WTC11 (cell line): ENCODE measurements around the gene ARL4D. TPM values are rescaled to one million over a fixed set of nuclear protein-coding genes. Genes with fewer than 3 reads are reported as not detected.

Experiments
- ATAC-seq: fragments of 200-7000 bp; cut with Tn5 transposase; 2 replicates; pipeline ENCODE4 v1.10.0; 2021; ENCODE audit warnings: mild to moderate bottlenecking, moderate library complexity
- CTCF ChIA-PET: fragments of 300-600 bp; sonication (Branson Sonifier 250); formaldehyde crosslinking; loops from one replicate; lab custom pipeline; 2021; ENCODE audit warnings: antibody characterized with exemption; lab: Charles Lee
- POLR2A ChIA-PET: fragments of 350-600 bp; sonication (Branson Sonifier 250); formaldehyde crosslinking; loops from one replicate; lab custom pipeline; 2021; ENCODE audit warnings: antibody characterized with exemption; lab: Charles Lee
- DNase-seq: peaks from one replicate; pipeline ENCODE4 v3.0.0; 2021; ENCODE audit warnings: low spot score
- H3K27ac Mint-ChIP-seq: 2 replicates; pipeline ENCODE4 v1.8.0; 2021; ENCODE audit warnings: mixed read lengths
- H3K27me3 Mint-ChIP-seq: 2 replicates; pipeline ENCODE4 v1.8.0; 2021; ENCODE audit warnings: low read depth, mild to moderate bottlenecking, moderate library complexity, mixed read lengths
- H3K36me3 Mint-ChIP-seq: 2 replicates; pipeline ENCODE4 v1.8.0; 2021; ENCODE audit warnings: mixed read lengths
- H3K4me1 Mint-ChIP-seq: 2 replicates; pipeline ENCODE4 v1.8.0; 2022; ENCODE audit warnings: mixed read lengths
- H3K4me3 Mint-ChIP-seq: 2 replicates; pipeline ENCODE4 v1.8.0; 2021; ENCODE audit warnings: mild to moderate bottlenecking, moderate library complexity, mixed read lengths
- H3K9me3 Mint-ChIP-seq: 2 replicates; pipeline ENCODE4 v1.8.0; 2021; ENCODE audit warnings: mixed read lengths
- AFF4 ChIP-seq: sonication (generic); formaldehyde crosslinking; IDR thresholded peaks from 2 replicates; pipeline ENCODE4 v1.8.1; 2023; ENCODE audit warnings: mild to moderate bottlenecking, missing genetic modification reagents, borderline replicate concordance
- CREM ChIP-seq: sonication (generic); formaldehyde crosslinking; IDR thresholded peaks from 2 replicates; pipeline ENCODE4 v1.8.1; 2022; ENCODE audit warnings: mild to moderate bottlenecking, missing genetic modification reagents, moderate library complexity
- EMX1 ChIP-seq: fragments of 250-450 bp; sonication (Bioruptor Pico); IDR thresholded peaks from 2 replicates; pipeline ENCODE4 v1.8.0; 2021; ENCODE audit warnings: mild to moderate bottlenecking
- ERG ChIP-seq: fragments of 250-450 bp; sonication (Bioruptor Pico); IDR thresholded peaks from 2 replicates; pipeline ENCODE4 v1.8.0; 2021; ENCODE audit warnings: mild to moderate bottlenecking
- ETV6 ChIP-seq: sonication (generic); formaldehyde crosslinking; IDR thresholded peaks from 2 replicates; pipeline ENCODE4 v1.8.1; 2022; ENCODE audit warnings: mild to moderate bottlenecking, missing genetic modification reagents
- FOXJ3 ChIP-seq: sonication (generic); formaldehyde crosslinking; IDR thresholded peaks from 2 replicates; pipeline ENCODE4 v1.9.0; 2021; ENCODE audit warnings: missing genetic modification reagents, mild to moderate bottlenecking, borderline replicate concordance
- GABPB1 ChIP-seq: sonication (generic); formaldehyde crosslinking; IDR thresholded peaks from 2 replicates; pipeline ENCODE4 v1.8.1; 2023; ENCODE audit warnings: mild to moderate bottlenecking, missing genetic modification reagents
- JUN ChIP-seq: sonication (generic); formaldehyde crosslinking; IDR thresholded peaks from 2 replicates; pipeline ENCODE4 v1.8.0; 2023; ENCODE audit warnings: mild to moderate bottlenecking, missing genetic modification reagents
- KAT7 ChIP-seq: sonication (generic); formaldehyde crosslinking; IDR thresholded peaks from 2 replicates; pipeline ENCODE4 v1.8.1; 2023; ENCODE audit warnings: missing genetic modification reagents, mild to moderate bottlenecking, borderline replicate concordance
- MYBL2 ChIP-seq: sonication (generic); formaldehyde crosslinking; IDR thresholded peaks from 2 replicates; pipeline ENCODE4 v1.8.1; 2023; ENCODE audit warnings: mild to moderate bottlenecking, moderate library complexity, missing genetic modification reagents
- NFE2L1 ChIP-seq: sonication (generic); formaldehyde crosslinking; IDR thresholded peaks from 2 replicates; pipeline ENCODE4 v1.8.1; 2023; ENCODE audit warnings: missing genetic modification reagents
- NFYB ChIP-seq: sonication (generic); formaldehyde crosslinking; conservative IDR thresholded peaks from 2 replicates; pipeline ENCODE4 v1.8.0; 2022; ENCODE audit warnings: low read depth, missing genetic modification reagents
- NR2C2 ChIP-seq: sonication (generic); formaldehyde crosslinking; IDR thresholded peaks from 2 replicates; pipeline ENCODE4 v1.8.0; 2022; ENCODE audit warnings: mild to moderate bottlenecking, missing genetic modification reagents
- NR3C1 ChIP-seq: sonication (generic); formaldehyde crosslinking; conservative IDR thresholded peaks from 2 replicates; pipeline ENCODE4 v1.8.1; 2023; ENCODE audit warnings: low read depth, mild to moderate bottlenecking, missing genetic modification reagents
- SMAD3 ChIP-seq: sonication (generic); formaldehyde crosslinking; IDR thresholded peaks from 2 replicates; pipeline ENCODE4 v1.8.0; 2022; ENCODE audit warnings: missing genetic modification reagents, mild to moderate bottlenecking, borderline replicate concordance
- TP53 ChIP-seq: sonication (generic); formaldehyde crosslinking; IDR thresholded peaks from 2 replicates; pipeline ENCODE4 v1.8.1; 2023; ENCODE audit warnings: mild to moderate bottlenecking, missing genetic modification reagents
- ZNF138 ChIP-seq: sonication (generic); formaldehyde crosslinking; conservative IDR thresholded peaks from 2 replicates; pipeline ENCODE4 v1.8.1; 2022; ENCODE audit warnings: mild to moderate bottlenecking, moderate library complexity, missing genetic modification reagents
- ZNF396 ChIP-seq: fragments of 250-450 bp; sonication (Bioruptor Pico); IDR thresholded peaks from 2 replicates; pipeline ENCODE4 v1.8.0; 2021; ENCODE audit warnings: mild to moderate bottlenecking, moderate library complexity, borderline replicate concordance
- total RNA-seq: library from RNA; stranded (reverse); gene quantifications from 3 replicates; pipeline ENCODE4 v1.2.3, GENCODE V29; 2021
- TF ChIP-seq, protein P1 (sequence below): sonication (generic); formaldehyde crosslinking; IDR thresholded peaks from 2 replicates; pipeline ENCODE4 v1.8.1; 2023; ENCODE audit warnings: mild to moderate bottlenecking, missing genetic modification reagents, moderate library complexity
- TF ChIP-seq, protein P2 (sequence below): fragments of 250-450 bp; sonication (Bioruptor Pico); IDR thresholded peaks from 2 replicates; pipeline ENCODE4 v1.9.0; 2021; ENCODE audit warnings: mild to moderate bottlenecking
- TF ChIP-seq, protein P3 (sequence below): sonication (generic); formaldehyde crosslinking; IDR thresholded peaks from 2 replicates; pipeline ENCODE4 v1.8.1; 2023; ENCODE audit warnings: mild to moderate bottlenecking, missing genetic modification reagents
- TF ChIP-seq, protein P4 (sequence below): sonication (generic); formaldehyde crosslinking; IDR thresholded peaks from 2 replicates; pipeline ENCODE4 v1.8.0; 2022; ENCODE audit warnings: mild to moderate bottlenecking, missing genetic modification reagents
- TF ChIP-seq, protein P5 (sequence below): fragments of 250-450 bp; sonication (Bioruptor Pico); IDR thresholded peaks from 2 replicates; pipeline ENCODE4 v2.1.2; 2022; ENCODE audit warnings: mild to moderate bottlenecking, moderate library complexity

Gene ARL4D
- total RNA-seq, 1 experiment from 2014 or later, result 11.9 TPM

- TF ChIP-seq AFF4 (CRISPR knock-in tag), result no peak
- TF ChIP-seq NR3C1, result no peak
- TF ChIP-seq TP53 (CRISPR knock-in tag), result no peak
- TF ChIP-seq FOXJ3 (CRISPR knock-in tag), result no peak
- TF ChIP-seq, protein P1, sequence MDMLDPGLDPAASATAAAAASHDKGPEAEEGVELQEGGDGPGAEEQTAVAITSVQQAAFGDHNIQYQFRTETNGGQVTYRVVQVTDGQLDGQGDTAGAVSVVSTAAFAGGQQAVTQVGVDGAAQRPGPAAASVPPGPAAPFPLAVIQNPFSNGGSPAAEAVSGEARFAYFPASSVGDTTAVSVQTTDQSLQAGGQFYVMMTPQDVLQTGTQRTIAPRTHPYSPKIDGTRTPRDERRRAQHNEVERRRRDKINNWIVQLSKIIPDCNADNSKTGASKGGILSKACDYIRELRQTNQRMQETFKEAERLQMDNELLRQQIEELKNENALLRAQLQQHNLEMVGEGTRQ (CRISPR knock-in tag), result no peak
- no peak for TF ChIP-seq EMX1
Observed at GRCh38 chr17:43402567-43402966, 3.8 kb downstream of the ARL4D start (continued).

DNA sequence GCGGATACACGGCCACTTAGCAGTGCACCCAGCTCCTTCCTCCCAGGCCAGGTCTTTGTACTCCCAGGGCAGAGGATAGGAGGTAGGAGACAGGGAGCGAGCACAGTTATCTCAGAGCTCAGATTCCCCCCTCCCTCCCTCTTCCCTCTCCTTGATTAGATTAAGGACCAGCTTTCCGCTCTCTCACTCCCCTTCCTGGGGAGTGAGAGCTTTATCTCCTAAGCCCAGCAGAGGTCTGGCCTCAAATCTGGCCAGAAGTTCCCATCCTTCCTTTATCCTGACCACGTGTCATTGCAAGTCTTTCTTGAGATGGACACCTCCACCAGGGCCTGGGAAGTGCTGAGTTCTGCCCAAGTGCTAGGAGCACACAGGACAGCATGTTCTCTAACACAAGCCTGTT lies 5.1 kb downstream of the ARL4D start:
- Mint-ChIP-seq H3K4me1 (peaks cover 16% of the 10 kb centered on the region), H3K9me3 (no peaks in the 10 kb centered on the region), H3K27me3 (no peaks in the 10 kb centered on the region), H3K4me3 (no peak overlapping the region), H3K27ac (no peak overlapping the region), H3K36me3 (no peaks in the 10 kb centered on the region; the same call in 1 of the 2 replicates)
- ChIA-PET CTCF (interaction anchor here (5.0 to 8.3 kb wide), 2 partner anchors 10 to 78 kb away, joined by 34 to 99 read pairs; partner anchors contain the start of gene DHX8), POLR2A (interaction anchor here (1.8 kb wide), 1 partner anchor 36 kb away, joined by 6 read pairs; no protein-coding TSS in a partner anchor)
- DNase-seq, result no peak
- ATAC-seq, result no peak
- TF ChIP-seq, protein P2, sequence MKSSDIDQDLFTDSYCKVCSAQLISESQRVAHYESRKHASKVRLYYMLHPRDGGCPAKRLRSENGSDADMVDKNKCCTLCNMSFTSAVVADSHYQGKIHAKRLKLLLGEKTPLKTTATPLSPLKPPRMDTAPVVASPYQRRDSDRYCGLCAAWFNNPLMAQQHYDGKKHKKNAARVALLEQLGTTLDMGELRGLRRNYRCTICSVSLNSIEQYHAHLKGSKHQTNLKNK, result no peak
- TF ChIP-seq KAT7 (no peak), JUN (CRISPR knock-in tag) (no peak), CREM (no peak), NR2C2 (CRISPR knock-in tag) (no peak), NFE2L1 (CRISPR knock-in tag) (no peak)
- TF ChIP-seq, protein P3, sequence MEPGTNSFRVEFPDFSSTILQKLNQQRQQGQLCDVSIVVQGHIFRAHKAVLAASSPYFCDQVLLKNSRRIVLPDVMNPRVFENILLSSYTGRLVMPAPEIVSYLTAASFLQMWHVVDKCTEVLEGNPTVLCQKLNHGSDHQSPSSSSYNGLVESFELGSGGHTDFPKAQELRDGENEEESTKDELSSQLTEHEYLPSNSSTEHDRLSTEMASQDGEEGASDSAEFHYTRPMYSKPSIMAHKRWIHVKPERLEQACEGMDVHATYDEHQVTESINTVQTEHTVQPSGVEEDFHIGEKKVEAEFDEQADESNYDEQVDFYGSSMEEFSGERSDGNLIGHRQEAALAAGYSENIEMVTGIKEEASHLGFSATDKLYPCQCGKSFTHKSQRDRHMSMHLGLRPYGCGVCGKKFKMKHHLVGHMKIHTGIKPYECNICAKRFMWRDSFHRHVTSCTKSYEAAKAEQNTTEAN (CRISPR knock-in tag), result no peak

- TF ChIP-seq, protein P4, sequence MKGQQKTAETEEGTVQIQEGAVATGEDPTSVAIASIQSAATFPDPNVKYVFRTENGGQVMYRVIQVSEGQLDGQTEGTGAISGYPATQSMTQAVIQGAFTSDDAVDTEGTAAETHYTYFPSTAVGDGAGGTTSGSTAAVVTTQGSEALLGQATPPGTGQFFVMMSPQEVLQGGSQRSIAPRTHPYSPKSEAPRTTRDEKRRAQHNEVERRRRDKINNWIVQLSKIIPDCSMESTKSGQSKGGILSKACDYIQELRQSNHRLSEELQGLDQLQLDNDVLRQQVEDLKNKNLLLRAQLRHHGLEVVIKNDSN (CRISPR knock-in tag), result no peak
- TF ChIP-seq ETV6 (CRISPR knock-in tag) (no peak), ZNF396 (CRISPR knock-in tag) (no peak), ZNF138 (CRISPR knock-in tag) (no peak), NFYB (no peak), SMAD3 (CRISPR knock-in tag) (no peak), GABPB1 (no peak), ERG (CRISPR knock-in tag) (no peak), MYBL2 (CRISPR knock-in tag) (no peak)
- TF ChIP-seq, protein P3 (CRISPR knock-in tag), result no peak
- TF ChIP-seq, protein P5, sequence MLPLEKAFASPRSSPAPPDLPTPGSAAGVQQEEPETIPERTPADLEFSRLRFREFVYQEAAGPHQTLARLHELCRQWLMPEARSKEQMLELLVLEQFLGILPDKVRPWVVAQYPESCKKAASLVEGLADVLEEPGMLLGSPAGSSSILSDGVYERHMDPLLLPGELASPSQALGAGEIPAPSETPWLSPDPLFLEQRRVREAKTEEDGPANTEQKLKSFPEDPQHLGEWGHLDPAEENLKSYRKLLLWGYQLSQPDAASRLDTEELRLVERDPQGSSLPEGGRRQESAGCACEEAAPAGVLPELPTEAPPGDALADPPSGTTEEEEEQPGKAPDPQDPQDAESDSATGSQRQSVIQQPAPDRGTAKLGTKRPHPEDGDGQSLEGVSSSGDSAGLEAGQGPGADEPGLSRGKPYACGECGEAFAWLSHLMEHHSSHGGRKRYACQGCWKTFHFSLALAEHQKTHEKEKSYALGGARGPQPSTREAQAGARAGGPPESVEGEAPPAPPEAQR (CRISPR knock-in tag), result no peak
- Mint-ChIP-seq H3K9me3 (no peaks in the 10 kb centered on the region), H3K27ac (no peak overlapping the region), H3K36me3 (no peaks in the 10 kb centered on the region), H3K4me3 (no peak overlapping the region), H3K27me3 (no peaks in the 10 kb centered on the region), H3K4me1 (peaks cover 6% of the 10 kb centered on the region)
- CTCF ChIA-PET, result interaction anchor here (2.7 to 5.0 kb wide), 2 partner anchors 12 to 78 kb away, joined by 12 to 34 read pairs; partner anchors contain the start of gene DHX8
- POLR2A ChIA-PET, result interaction anchor here (0.6 kb wide), 1 partner anchor 246 kb away, joined by 3 read pairs; no protein-coding TSS in a partner anchor
- DNase-seq (no peak), ATAC-seq (no peak)
Observed at GRCh38 chr17:43405861-43406260, 7.1 kb downstream of the ARL4D start.
